Stimulated activated CD4-positive, alpha-beta T cell treated with anti-CD3 and anti-CD28 coated beads, Interleukin-1b, Interleukin-23, amount 100 ng/mL, for 48 hours (primary cell): ENCODE results near the gene SON.
"Not testable (repeated sequence)": the region's sequence is repeated elsewhere in the genome, so short reads cannot be mapped to it uniquely, and the experiment has no call there.

Experiments
- DNase-seq: peaks from one replicate; pipeline ENCODE4 v3.0.0-alpha.2; 2020

The SON gene

GRCh38 chr21:33578214-33578613 is 35.4 kb downstream of the SON start:
- no peak for DNase-seq

- no peak for DNase-seq
These were observed 36.2 kb downstream of the SON start for GRCh38 chr21:33578959-33579542.

GRCh38 chr21:33584455-33584854 is 41.6 kb downstream of the SON start:
- DNase-seq, result no peak

GRCh38 chr21:33586927-33587326 is 44.1 kb downstream of the SON start:
- no peak for DNase-seq

- DNase-seq, result peak; percentile 14
These were observed 45.1 kb downstream of the SON start for GRCh38 chr21:33587792-33588484.

GRCh38 chr21:33588485-33589335 is 45.9 kb downstream of the SON start, which contains the start of gene DONSON:
Gene DONSON, minus strand, starts transcription at chr21:33588684. Its CDS starts 43 bp downstream, at chr21:33588641.
- peak; percentile 83 for DNase-seq

- no peak for DNase-seq
These were observed 55.2 kb downstream of the SON start for GRCh38 chr21:33598051-33598450.

GRCh38 chr21:33608559-33608958 is 65.7 kb downstream of the SON start:
- DNase-seq, result no peak

- no peak for DNase-seq
These were observed 68.3 kb downstream of the SON start for GRCh38 chr21:33611006-33611744.

- DNase-seq, result not testable (repeated sequence)
These were observed 74.7 kb downstream of the SON start for GRCh38 chr21:33617565-33617964.

- no peak for DNase-seq
These were observed 75.6 kb downstream of the SON start for GRCh38 chr21:33618407-33618806.

- no peak for DNase-seq
These were observed 76.9 kb downstream of the SON start for GRCh38 chr21:33619726-33620125.

GRCh38 chr21:33622253-33622652 is 79.4 kb downstream of the SON start:
- no peak for DNase-seq

GRCh38 chr21:33626151-33626550 is 83.3 kb downstream of the SON start:
- not testable (repeated sequence) for DNase-seq
